Gastroesophageal sphincter (tissue), 3 donors: ENCODE data around the gene GAGE1.

Source experiments
- CTCF ChIP-seq, 4 experiments: fragments of 200-600 bp in 2 of 4; fragments of 450-650 bp in 2 of 4; sonication (generic) in 1 of 4; IDR thresholded peaks; one replicate each; pipeline ENCODE4 v1.5.1; 2017 to 2019; ENCODE audit warnings: antibody characterized with exemption in 4 of 4, mild to moderate bottlenecking in 2 of 4, moderate library complexity in 2 of 4
- POLR2A ChIP-seq, 2 donors: fragments of 450-650 bp; IDR thresholded peaks; one replicate each; pipeline ENCODE4 v1.6.1; 2017; ENCODE audit warnings: antibody characterized with exemption in 2 of 2, mild to moderate bottlenecking in 2 of 2, moderate library complexity in 1 of 2
- POLR2AphosphoS5 ChIP-seq: sonication (generic); formaldehyde crosslinking; IDR thresholded peaks from one replicate; pipeline ENCODE4 v1.6.1; 2017; ENCODE audit warnings: antibody characterized with exemption

- TF ChIP-seq POLR2A (IDR thresholded peaks at IDR 0.05) (no peak), CTCF (IDR thresholded peaks at IDR 0.05) (no peak), POLR2AphosphoS5 (no peak)
Observed at GRCh38 chrX:49610718-49611310, 12.0 kb downstream of the GAGE1 start.
